Measurements from ENCODE around the gene TMEM191C. TPM values are rescaled to one million over a fixed set of nuclear protein-coding genes. Genes with fewer than 3 reads are reported as not detected.
"Not testable (repeated sequence)": the region's sequence is repeated elsewhere in the genome, so short reads cannot be mapped to it uniquely, and the experiment has no call there.

The TMEM191C gene
- total RNA-seq, 8 experiments from 2014 or later = 0.56 to 30.8 (median 5.7) TPM

DNA sequence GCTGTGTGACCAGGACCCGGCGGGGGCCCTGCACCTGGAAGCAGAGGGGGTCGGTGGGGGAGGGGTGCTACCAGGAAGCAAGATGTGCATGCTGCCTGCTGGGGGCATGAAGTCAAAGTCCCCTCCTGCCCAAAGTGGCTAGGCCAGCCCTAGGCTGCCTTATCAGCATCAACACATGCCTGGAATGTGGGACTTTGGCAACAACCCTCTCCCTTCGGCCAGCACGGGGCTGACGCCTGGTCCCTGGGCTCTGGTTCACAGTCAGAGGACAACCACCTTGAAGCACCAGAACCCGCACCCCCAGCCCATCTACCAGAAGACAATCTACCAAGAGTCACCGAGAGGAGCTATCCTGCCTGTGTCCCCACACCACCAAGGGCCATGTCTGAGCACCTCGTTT lies 43.2 kb downstream of the TMEM191C start:
- in situ Hi-C loops (cut with MboI; ENCODE audit: low pct_unique_long_range_greater_than_20kb in 2 of 9, low sequenced_read_pairs in 9 of 9, unreplicated experiment in 9 of 9); H3K4me1 ChIP-seq (replicated peaks in 1 of 2); H3K4me3 ChIP-seq; H3K27ac ChIP-seq: not testable (repeated sequence)
- no CpG with 5 or more reads among the region's 9 CpGs for WGBS, 10 experiments
- peak in 1 of 8 experiments; percentile 16 for ATAC-seq (replicated peaks in 6 of 8)

DNA sequence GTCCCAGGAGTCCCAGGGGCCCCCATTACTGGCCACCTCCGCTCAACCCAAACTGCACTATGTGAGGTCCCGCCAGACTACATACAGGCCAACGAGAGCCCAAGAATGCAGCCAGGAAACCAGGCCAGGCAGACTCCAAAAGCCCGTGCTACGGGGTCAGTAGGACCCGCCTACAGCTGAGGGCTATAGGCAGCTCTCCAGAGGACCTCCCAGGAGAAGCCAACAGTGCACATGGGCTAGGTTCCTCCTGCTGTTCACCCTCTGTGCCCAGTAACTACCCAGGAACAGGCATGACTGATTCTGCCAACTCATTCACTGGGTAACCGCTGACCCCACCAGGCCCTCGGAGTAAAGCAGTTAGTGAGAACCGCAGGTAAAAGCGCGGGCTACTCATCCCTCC lies 44.8 kb downstream of the TMEM191C start:
- WGBS, 10 experiments = no CpG with 5 or more reads among the region's 11 CpGs
- H3K4me1 ChIP-seq (replicated peaks in 1 of 2); H3K27ac ChIP-seq; H3K4me3 ChIP-seq; in situ Hi-C loops (cut with MboI; ENCODE audit: low pct_unique_long_range_greater_than_20kb in 2 of 9, low sequenced_read_pairs in 9 of 9, unreplicated experiment in 9 of 9): not testable (repeated sequence)
- peak in 2 of 8 experiments; percentile 8 to 51 for ATAC-seq (replicated peaks in 6 of 8)

DNA sequence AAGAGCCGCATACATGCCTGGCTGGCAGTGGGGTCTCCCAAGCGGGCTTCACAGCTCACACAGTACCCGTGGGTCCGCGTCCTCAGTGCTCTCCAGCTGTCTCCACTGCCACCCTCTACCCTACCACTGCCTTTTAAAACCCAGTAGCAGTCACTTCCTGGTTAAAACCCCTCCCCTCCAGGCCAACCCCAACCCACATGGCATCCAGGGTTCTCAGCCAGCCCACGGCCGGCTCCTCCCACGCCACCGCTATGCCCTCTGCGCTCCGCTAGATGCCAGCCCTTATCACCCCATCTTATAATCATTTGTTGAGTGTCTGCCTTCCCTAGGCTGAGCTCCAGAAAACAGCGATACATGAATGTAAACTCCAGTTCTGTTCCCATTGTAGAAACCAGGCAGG lies 46.9 kb downstream of the TMEM191C start:
- in situ Hi-C loops (cut with MboI; ENCODE audit: low pct_unique_long_range_greater_than_20kb in 2 of 9, low sequenced_read_pairs in 9 of 9, unreplicated experiment in 9 of 9) = not testable (repeated sequence)
- no CpG with 5 or more reads among the region's 12 CpGs for WGBS, 10 experiments

DNA sequence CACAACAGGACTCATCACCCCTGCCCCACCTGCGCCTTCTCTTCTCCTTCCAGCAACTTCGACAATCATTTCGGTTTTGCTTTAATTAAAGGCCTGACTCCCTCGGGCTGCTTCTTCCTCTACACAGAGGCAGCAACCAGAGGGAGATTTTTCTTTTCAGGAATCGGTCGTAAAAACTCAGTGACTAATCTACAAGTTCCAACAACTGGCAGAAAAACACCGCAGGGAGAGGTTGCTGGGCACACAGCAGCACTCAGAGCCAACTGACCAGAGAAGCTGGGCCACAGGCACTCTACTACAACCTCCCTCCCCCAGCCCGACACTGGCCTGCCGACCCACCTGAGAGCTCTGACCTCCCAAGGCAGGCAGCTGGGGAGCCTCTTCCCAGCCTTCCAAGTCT lies 48.0 kb downstream of the TMEM191C start:
- H3K27ac ChIP-seq; H3K4me1 ChIP-seq (replicated peaks in 1 of 2); in situ Hi-C loops (cut with MboI; ENCODE audit: low pct_unique_long_range_greater_than_20kb in 2 of 9, low sequenced_read_pairs in 9 of 9, unreplicated experiment in 9 of 9); H3K4me3 ChIP-seq: not testable (repeated sequence)
- peak in 1 of 8 experiments; percentile 9 for ATAC-seq (replicated peaks in 6 of 8)
- no CpG with 5 or more reads among the region's 9 CpGs for WGBS, 10 experiments

More for the DNA sequence above, 46.9 kb downstream of the TMEM191C start:
- ATAC-seq (replicated peaks in 6 of 8) = peak in 2 of 8 experiments; percentile 5 to 20
- not testable (repeated sequence) for H3K4me3 ChIP-seq; H3K4me1 ChIP-seq (replicated peaks in 1 of 2); H3K27ac ChIP-seq

DNA sequence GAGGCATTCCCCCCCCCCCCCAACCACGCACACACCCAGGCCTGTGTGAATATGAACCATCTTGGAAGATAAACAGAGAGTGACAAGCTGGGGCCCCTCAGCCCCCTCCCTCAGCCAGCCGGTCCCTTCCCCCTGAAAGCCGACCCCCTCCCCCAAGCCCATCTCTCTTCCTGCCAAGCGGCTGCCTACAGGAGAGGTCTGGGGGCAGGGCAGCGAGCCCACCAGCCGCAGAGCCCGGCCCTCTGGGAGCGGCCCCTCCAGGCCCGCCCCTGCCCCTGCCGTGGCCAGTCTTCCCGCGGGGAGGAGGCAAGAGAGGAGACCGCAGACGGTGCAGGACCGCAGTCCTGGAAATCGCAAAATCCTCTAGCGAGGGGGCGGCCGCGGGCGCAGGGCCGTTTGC lies 49.3 kb downstream of the TMEM191C start:
- H3K4me3 ChIP-seq; H3K27ac ChIP-seq; H3K4me1 ChIP-seq (replicated peaks in 1 of 2); in situ Hi-C loops (cut with MboI; ENCODE audit: low pct_unique_long_range_greater_than_20kb in 2 of 9, low sequenced_read_pairs in 9 of 9, unreplicated experiment in 9 of 9): not testable (repeated sequence)
- no CpG with 5 or more reads among the region's 22 CpGs for WGBS, 10 experiments
- ATAC-seq (replicated peaks in 6 of 8) = peak in 7 of 8 experiments; percentile 3 to 64 (median 54)

DNA sequence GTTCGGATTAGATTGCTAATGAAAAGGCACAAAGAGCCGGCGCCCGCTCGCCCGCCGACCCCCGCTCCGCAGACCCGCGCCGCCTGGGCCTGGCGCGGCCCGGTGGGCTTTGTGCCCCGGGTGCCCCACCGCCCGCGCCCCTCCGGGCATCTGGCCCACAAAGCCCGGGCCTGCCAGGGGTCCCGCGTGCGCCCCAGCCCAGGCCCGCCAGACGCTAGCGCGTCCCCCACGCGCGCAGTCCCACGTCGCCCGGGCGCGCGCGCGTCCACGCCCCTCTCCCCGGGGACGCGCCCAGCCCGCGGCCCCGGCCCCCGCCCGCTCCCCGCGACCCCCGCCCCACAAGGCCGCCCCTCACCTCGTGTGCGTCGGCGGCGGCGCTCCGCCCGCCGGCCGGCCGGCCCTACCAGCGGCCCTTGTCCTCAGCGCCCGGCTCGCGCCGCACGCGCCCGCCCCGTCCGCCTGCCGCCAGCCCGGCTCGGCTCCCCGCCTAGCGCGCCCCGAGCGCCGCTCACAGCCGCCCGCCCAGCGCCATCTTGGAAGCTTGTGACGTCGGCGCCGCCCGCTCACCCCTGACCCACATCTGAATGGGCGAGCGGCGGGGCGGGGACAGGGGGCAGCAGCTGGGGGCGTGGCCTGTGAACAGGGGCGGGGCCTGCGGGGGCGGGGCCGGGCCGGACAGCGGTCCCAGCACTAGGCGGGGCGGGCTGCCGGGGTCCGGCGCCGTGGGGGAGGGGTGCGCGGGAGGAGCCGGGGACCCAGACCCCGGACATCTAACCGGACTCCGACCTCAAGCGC lies 50.0 kb downstream of the TMEM191C start:
- in situ Hi-C loops (cut with MboI; ENCODE audit: low pct_unique_long_range_greater_than_20kb in 2 of 9, low sequenced_read_pairs in 9 of 9, unreplicated experiment in 9 of 9); H3K27ac ChIP-seq; H3K4me1 ChIP-seq (replicated peaks in 1 of 2); H3K4me3 ChIP-seq: not testable (repeated sequence)
- no CpG with 5 or more reads among the region's 115 CpGs for WGBS, 10 experiments
- ATAC-seq (replicated peaks in 6 of 8) = peak; percentile 66 to 90 (median 72)

Other genes starting within 250 kb of the TMEM191C start
- 1 to 10 TPM in 1 of 8 experiments, under 1 TPM in 7; 0.13 to 1.9 (median 0.45) TPM for gene RIMBP3B, start 83.6 kb upstream of the TMEM191C start, total RNA-seq
- 10 to 100 TPM in 4 of 8 experiments, 1 to 10 TPM in 4; 3.3 to 43.1 (median 13.9) TPM for gene HIC2, start 50.0 kb upstream of the TMEM191C start, total RNA-seq
- gene RIMBP3C, start 84.1 kb downstream of the TMEM191C start, total RNA-seq = under 1 TPM in 6 of 8 experiments, not detected in 2; 0.09 to 0.92 (median 0.20) TPM
- 10 to 100 TPM; 35.6 to 71.1 (median 54.1) TPM for gene UBE2L3, start 100.3 kb downstream of the TMEM191C start, total RNA-seq
- gene YDJC, start 162.6 kb downstream of the TMEM191C start, total RNA-seq = 10 to 100 TPM in 6 of 8 experiments, 1 to 10 TPM in 2; 8.3 to 30.3 (median 12.1) TPM
- 1 to 10 TPM in 1 of 8 experiments, under 1 TPM in 7; 0.11 to 1.2 (median 0.31) TPM for gene CCDC116, start 165.4 kb downstream of the TMEM191C start, total RNA-seq
- 10 to 100 TPM; 13.2 to 28.9 (median 18.7) TPM for gene SDF2L1, start 174.9 kb downstream of the TMEM191C start, total RNA-seq
- 10 to 100 TPM; 15.6 to 42.9 (median 25.8) TPM for gene PPIL2, start 198.6 kb downstream of the TMEM191C start, total RNA-seq